ENCODE data around the gene BOK.

Gene BOK

DNA sequence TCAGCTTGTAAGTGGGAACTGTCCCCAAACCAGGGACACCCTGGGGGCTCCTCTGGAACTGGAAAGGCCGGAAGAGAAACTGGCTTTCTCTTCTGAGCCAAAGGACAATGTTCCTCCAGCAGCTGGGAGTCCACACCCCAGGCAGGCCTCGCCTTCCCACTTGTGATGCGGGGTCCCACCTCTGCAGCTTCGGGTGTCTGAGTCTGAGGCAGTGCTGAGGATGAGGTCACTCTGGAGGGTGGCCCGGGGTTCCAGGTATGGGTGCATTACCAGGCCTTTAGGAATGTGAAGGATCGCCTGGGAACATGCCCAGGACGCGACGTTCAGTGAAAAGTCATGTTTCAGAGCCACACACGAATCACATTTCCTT lies 18.2 kb upstream of the BOK start:
- no peak overlapping the region for H3K4me3 ChIP-seq (ENCODE audit: insufficient read length, low read depth)
- DNase-seq (ENCODE audit: low read depth, low spot score) = no peak
- H3K27me3 ChIP-seq (ENCODE audit: insufficient read depth, insufficient read length) = peaks cover 42% of the 10 kb centered on the region
- TF ChIP-seq SUZ12 (IDR thresholded peaks at IDR 0.05; ENCODE audit: extremely low read depth, insufficient read depth, insufficient read length) = no peak
- no peak for TF ChIP-seq YY1 (IDR thresholded peaks at IDR 0.05; ENCODE audit: insufficient read depth, insufficient read length)
- no peak for TF ChIP-seq ZNF274 (IDR thresholded peaks at IDR 0.05; ENCODE audit: low read depth, low read length)
- H3K36me3 ChIP-seq (ENCODE audit: insufficient read depth, insufficient read length, low read length) = no peaks in the 10 kb centered on the region
- peak overlapping the region; percentile 39 for H3K9ac ChIP-seq (ENCODE audit: insufficient read length, low read depth)
- H3K9me3 ChIP-seq (ENCODE audit: insufficient read depth, low read length) = no peaks in the 10 kb centered on the region
- peaks cover 6% of the 10 kb centered on the region for H3K4me1 ChIP-seq (ENCODE audit: insufficient read depth, insufficient read length)

GRCh38 chr2:241540771-241541561 lies 17.6 kb upstream of the BOK start:
- TF ChIP-seq YY1 (IDR thresholded peaks at IDR 0.05; ENCODE audit: insufficient read depth, insufficient read length) = no peak
- no peak for TF ChIP-seq ZNF274 (IDR thresholded peaks at IDR 0.05; ENCODE audit: low read depth, low read length)
- TF ChIP-seq SUZ12 (IDR thresholded peaks at IDR 0.05; ENCODE audit: extremely low read depth, insufficient read depth, insufficient read length) = no peak
- Histone ChIP-seq H3K4me3 (ENCODE audit: insufficient read length, low read depth) (peak overlapping the region; percentile 33), H3K9me3 (ENCODE audit: insufficient read depth, low read length) (no peaks in the 10 kb centered on the region), H3K27me3 (ENCODE audit: insufficient read depth, insufficient read length) (peaks cover 42% of the 10 kb centered on the region), H3K9ac (ENCODE audit: insufficient read length, low read depth) (peak overlapping the region; percentile 39), H3K4me1 (ENCODE audit: insufficient read depth, insufficient read length) (peaks cover 6% of the 10 kb centered on the region), H3K36me3 (ENCODE audit: insufficient read depth, insufficient read length, low read length) (no peaks in the 10 kb centered on the region)
- peak; percentile 47 for DNase-seq (ENCODE audit: low read depth, low spot score)

DNA sequence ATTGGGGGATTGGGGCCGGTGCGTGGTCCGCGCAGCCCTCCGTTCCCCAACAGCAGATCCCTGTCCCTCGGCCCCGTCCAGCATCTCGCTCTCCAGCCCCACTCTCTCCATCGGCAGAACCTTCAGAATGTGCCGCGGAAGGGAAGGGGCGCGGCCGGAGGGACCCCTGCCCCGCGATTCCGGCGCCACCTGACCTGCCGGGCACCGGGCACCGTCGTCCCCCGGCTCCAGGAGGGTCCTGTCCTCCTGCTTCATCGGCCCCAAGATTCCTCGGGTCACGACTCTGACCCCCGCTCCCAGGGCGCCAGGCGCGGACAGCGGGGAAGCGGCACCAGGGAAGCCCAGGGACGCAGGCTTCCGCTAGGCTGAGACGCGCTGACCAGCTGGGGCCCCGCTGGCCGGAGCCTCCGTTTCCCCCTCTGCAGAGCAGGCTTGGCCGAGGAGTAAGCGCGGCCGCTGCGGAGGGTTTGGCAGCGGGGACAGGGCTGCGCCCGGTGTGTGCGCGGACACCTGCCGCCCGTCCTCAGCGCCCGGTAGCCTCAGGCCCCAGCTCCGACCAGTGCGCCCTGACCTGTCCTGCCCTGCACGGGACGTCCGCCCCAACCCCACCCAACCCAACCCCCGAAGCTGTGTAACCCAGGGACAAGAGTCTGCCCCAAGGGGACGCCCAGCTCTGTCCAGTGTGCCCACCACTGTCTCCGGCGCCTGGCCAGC lies 16.8 kb upstream of the BOK start:
- no peak for DNase-seq (ENCODE audit: low read depth, low spot score)
- Histone ChIP-seq H3K9ac (ENCODE audit: insufficient read length, low read depth) (no peak overlapping the region), H3K4me3 (ENCODE audit: insufficient read length, low read depth) (peak overlapping the region; percentile 33), H3K27me3 (ENCODE audit: insufficient read depth, insufficient read length) (peaks cover 44% of the 10 kb centered on the region), H3K9me3 (ENCODE audit: insufficient read depth, low read length) (no peaks in the 10 kb centered on the region), H3K36me3 (ENCODE audit: insufficient read depth, insufficient read length, low read length) (no peaks in the 10 kb centered on the region), H3K4me1 (ENCODE audit: insufficient read depth, insufficient read length) (peaks cover 4% of the 10 kb centered on the region)
- TF ChIP-seq SUZ12 (IDR thresholded peaks at IDR 0.05; ENCODE audit: extremely low read depth, insufficient read depth, insufficient read length) (peak; percentile 81), YY1 (IDR thresholded peaks at IDR 0.05; ENCODE audit: insufficient read depth, insufficient read length) (no peak)

DNA sequence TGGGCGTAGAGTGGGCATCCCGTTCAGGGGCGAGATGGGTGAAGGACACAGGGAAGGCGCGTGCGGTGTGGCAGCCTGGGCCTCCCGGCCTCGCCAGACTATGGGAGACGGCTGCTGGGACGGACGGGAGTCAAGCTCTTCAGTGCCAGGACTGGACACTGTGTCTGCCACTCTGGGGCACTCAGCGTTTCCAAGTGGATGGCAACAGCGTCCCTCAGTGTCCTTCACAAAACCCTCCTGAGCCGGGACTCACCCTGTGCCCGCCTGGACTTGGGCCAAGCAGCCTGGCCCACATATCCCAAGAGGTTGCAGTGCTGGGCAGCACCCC lies 16.3 kb upstream of the BOK start:
- DNase-seq (ENCODE audit: low read depth, low spot score) = no peak
- H3K27me3 ChIP-seq (ENCODE audit: insufficient read depth, insufficient read length) = peaks cover 45% of the 10 kb centered on the region
- H3K36me3 ChIP-seq (ENCODE audit: insufficient read depth, insufficient read length, low read length) = no peaks in the 10 kb centered on the region
- no peak for TF ChIP-seq YY1 (IDR thresholded peaks at IDR 0.05; ENCODE audit: insufficient read depth, insufficient read length)
- TF ChIP-seq ZNF274 (IDR thresholded peaks at IDR 0.05; ENCODE audit: low read depth, low read length) = no peak
- TF ChIP-seq SUZ12 (IDR thresholded peaks at IDR 0.05; ENCODE audit: extremely low read depth, insufficient read depth, insufficient read length) = no peak
- no peaks in the 10 kb centered on the region for H3K9me3 ChIP-seq (ENCODE audit: insufficient read depth, low read length)
- no peak overlapping the region for H3K4me3 ChIP-seq (ENCODE audit: insufficient read length, low read depth)
- H3K4me1 ChIP-seq (ENCODE audit: insufficient read depth, insufficient read length) = peaks cover 6% of the 10 kb centered on the region
- H3K9ac ChIP-seq (ENCODE audit: insufficient read length, low read depth) = no peak overlapping the region

DNA sequence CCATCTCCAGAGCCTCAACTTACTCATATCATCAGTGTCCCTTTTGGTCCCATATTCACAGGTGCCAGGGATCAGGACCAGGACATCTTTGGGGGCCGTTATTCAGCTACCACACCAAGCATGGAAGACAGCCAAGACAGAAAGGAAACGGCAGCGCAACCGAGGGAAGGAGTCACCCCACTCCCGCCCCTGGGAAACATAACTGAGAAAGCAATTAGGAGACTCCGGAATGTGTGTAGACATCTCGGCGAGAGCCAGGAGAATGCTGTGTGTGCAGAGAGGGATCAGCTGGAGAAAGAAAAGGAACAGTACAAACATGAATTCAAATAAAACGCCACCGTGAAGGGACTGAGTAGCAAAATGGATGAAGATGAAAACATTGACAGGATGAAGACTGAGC lies 13.4 kb upstream of the BOK start:
- H3K4me3 ChIP-seq (ENCODE audit: insufficient read length, low read depth) = no peak overlapping the region
- no peak overlapping the region for H3K9ac ChIP-seq (ENCODE audit: insufficient read length, low read depth)
- H3K27me3 ChIP-seq (ENCODE audit: insufficient read depth, insufficient read length) = peaks cover 35% of the 10 kb centered on the region
- DNase-seq (ENCODE audit: low read depth, low spot score) = no peak
- TF ChIP-seq ZNF274 (IDR thresholded peaks at IDR 0.05; ENCODE audit: low read depth, low read length) (no peak), SUZ12 (IDR thresholded peaks at IDR 0.05; ENCODE audit: extremely low read depth, insufficient read depth, insufficient read length) (no peak), YY1 (IDR thresholded peaks at IDR 0.05; ENCODE audit: insufficient read depth, insufficient read length) (no peak)
- H3K36me3 ChIP-seq (ENCODE audit: insufficient read depth, insufficient read length, low read length) = no peaks in the 10 kb centered on the region
- H3K4me1 ChIP-seq (ENCODE audit: insufficient read depth, insufficient read length) = peaks cover 11% of the 10 kb centered on the region
- H3K9me3 ChIP-seq (ENCODE audit: insufficient read depth, low read length) = no peaks in the 10 kb centered on the region

GRCh38 chr2:241545523-241546473 lies 12.7 kb upstream of the BOK start:
- H3K36me3 ChIP-seq (ENCODE audit: insufficient read depth, insufficient read length, low read length) = no peaks in the 10 kb centered on the region
- TF ChIP-seq YY1 (IDR thresholded peaks at IDR 0.05; ENCODE audit: insufficient read depth, insufficient read length) (no peak), SUZ12 (IDR thresholded peaks at IDR 0.05; ENCODE audit: extremely low read depth, insufficient read depth, insufficient read length) (no peak)
- peaks cover 13% of the 10 kb centered on the region for H3K4me1 ChIP-seq (ENCODE audit: insufficient read depth, insufficient read length)
- no peak for DNase-seq (ENCODE audit: low read depth, low spot score)
- no peaks in the 10 kb centered on the region for H3K9me3 ChIP-seq (ENCODE audit: insufficient read depth, low read length)
- no peak overlapping the region for H3K9ac ChIP-seq (ENCODE audit: insufficient read length, low read depth)
- H3K27me3 ChIP-seq (ENCODE audit: insufficient read depth, insufficient read length) = peaks cover 28% of the 10 kb centered on the region
- H3K4me3 ChIP-seq (ENCODE audit: insufficient read length, low read depth) = no peak overlapping the region
